ENCODE measurements around the gene OR5AP2. TPM values are rescaled to one million over a fixed set of nuclear protein-coding genes. Genes with fewer than 3 reads are reported as not detected.
"Not testable (repeated sequence)": the region's sequence is repeated elsewhere in the genome, so short reads cannot be mapped to it uniquely, and the experiment has no call there.

The OR5AP2 gene
- total RNA-seq, 4 donors from 2014 or later = not detected

DNA sequence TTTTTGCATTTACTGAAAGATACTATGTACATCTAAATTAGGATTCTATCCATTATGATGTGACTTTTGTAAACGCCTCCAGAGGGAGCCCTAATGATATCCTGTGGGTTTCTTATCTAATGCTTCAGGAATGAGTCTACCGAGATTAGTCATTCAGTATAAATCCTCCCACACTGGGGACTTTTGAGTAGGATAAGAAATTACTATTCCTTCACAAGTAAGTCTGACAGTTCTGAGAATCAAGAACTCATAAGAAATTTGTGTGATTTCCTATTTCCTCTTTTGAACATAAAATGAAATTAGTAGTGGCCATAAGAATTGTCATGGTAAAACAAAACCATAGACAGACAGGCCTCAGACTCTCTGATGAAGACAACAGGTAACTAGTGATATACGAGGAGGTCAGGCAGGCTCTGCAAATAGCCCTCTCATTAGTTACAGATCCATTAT is 17.6 kb downstream of the OR5AP2 start:
- ATAC-seq = no peak
- TF ChIP-seq POLR2A (IDR thresholded peaks at IDR 0.05) = no peak
- no peak for TF ChIP-seq EP300 (IDR thresholded peaks at IDR 0.05)
- TF ChIP-seq POLR2AphosphoS5 (IDR thresholded peaks at IDR 0.05) = no peak
- TF ChIP-seq, protein P1, sequence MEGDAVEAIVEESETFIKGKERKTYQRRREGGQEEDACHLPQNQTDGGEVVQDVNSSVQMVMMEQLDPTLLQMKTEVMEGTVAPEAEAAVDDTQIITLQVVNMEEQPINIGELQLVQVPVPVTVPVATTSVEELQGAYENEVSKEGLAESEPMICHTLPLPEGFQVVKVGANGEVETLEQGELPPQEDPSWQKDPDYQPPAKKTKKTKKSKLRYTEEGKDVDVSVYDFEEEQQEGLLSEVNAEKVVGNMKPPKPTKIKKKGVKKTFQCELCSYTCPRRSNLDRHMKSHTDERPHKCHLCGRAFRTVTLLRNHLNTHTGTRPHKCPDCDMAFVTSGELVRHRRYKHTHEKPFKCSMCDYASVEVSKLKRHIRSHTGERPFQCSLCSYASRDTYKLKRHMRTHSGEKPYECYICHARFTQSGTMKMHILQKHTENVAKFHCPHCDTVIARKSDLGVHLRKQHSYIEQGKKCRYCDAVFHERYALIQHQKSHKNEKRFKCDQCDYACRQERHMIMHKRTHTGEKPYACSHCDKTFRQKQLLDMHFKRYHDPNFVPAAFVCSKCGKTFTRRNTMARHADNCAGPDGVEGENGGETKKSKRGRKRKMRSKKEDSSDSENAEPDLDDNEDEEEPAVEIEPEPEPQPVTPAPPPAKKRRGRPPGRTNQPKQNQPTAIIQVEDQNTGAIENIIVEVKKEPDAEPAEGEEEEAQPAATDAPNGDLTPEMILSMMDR (IDR thresholded peaks at IDR 0.05) = peak in 1 of 4 experiments; percentile 36
- WGBS, 2 donors (ENCODE audit: low coverage in 1 of 2) = 2% methylated on average over 3 of the region's 3 CpGs

DNA sequence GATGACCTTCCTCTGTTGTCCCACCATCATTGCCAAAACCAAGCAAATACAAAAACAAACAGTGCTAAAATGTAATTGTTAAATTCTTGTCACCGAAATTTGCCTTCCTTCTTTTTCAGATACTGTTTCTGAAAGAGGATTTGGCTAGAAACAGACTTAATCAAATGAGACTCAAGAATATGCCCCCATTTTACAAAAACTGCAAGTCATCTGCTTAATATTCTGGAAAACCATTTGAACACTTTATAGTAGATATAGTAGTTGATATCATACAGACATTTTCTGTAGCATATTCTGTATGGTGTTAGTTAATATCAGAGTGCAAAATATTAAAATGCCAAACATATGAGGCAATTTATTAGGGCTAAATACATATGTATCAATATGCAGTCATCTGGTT is 31.1 kb downstream of the OR5AP2 start:
- WGBS, 2 donors (ENCODE audit: low coverage in 1 of 2) = 76 to 100% methylated on average over 1 of the region's 1 CpG
- H3K9me3 ChIP-seq = no peaks in the 10 kb centered on the region
- ATAC-seq = no peak

More for the DNA sequence above, 17.6 kb downstream of the OR5AP2 start:
- Histone ChIP-seq H3K27me3 (no peaks in the 10 kb centered on the region), H3K9me3 (no peaks in the 10 kb centered on the region), H3K36me3 (no peaks in the 10 kb centered on the region), H3K27ac (no peak overlapping the region), H3K4me3 (no peak overlapping the region), H3K4me1 (no peaks in the 10 kb centered on the region)

DNA sequence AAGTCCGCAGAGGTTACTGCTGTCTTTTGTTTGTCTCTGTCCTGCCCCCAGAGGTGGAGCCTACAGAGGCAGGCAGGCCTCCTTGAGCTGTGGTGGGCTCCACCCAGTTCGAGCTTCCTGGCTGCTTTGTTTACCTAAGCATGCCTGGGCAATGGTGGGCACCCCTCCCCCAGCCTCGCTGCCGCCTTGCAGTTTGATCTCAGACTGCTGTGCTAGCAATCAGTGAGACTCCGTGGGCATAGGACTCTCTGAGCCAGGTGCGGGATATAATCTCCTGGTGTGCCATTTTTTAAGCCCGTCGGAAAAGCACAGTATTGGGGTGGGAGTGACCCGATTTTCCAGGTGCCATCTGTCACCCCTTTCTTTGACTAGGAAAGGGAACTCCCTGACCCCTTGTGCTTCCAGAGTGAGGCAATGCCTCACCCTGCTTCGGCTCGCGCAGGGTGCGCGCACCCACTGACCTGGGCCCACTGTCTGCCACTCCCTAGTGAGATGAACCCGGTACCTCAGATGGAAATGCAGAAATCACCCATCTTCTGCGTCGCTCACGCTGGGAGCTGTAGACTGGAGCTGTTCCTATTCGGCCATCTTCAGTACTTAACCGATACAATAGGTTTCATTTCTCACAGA is 50.0 kb downstream of the OR5AP2 start:
- not testable (repeated sequence) for H3K36me3 ChIP-seq, H3K27me3 ChIP-seq, H3K4me3 ChIP-seq, H3K4me1 ChIP-seq, H3K27ac ChIP-seq, ATAC-seq
- H3K9me3 ChIP-seq = peaks cover 0 to 15% (median 0%) of the 10 kb centered on the region in 3 donors
- WGBS, 2 donors (ENCODE audit: low coverage in 1 of 2) = 90 to 96% methylated on average over 6 to 12 of the region's 20 CpGs

More for the DNA sequence above, 31.1 kb downstream of the OR5AP2 start:
- TF ChIP-seq POLR2A (IDR thresholded peaks at IDR 0.05) = no peak
- no peak for TF ChIP-seq EP300 (IDR thresholded peaks at IDR 0.05)
- no peak for TF ChIP-seq POLR2AphosphoS5 (IDR thresholded peaks at IDR 0.05)
- TF ChIP-seq, protein P1 (IDR thresholded peaks at IDR 0.05) = no peak
- Histone ChIP-seq H3K4me1 (no peaks in the 10 kb centered on the region), H3K36me3 (no peaks in the 10 kb centered on the region), H3K4me3 (no peak overlapping the region), H3K27ac (no peak overlapping the region), H3K27me3 (no peaks in the 10 kb centered on the region)

Small RNA genes within 50 kb of the gene (small RNA-seq; reads per million reads assigned to genes)
- 0 reads per million in 4 donors for gene AP004245.1

Other genes with a start within 250 kb of the OR5AP2 start
- not detected for gene OR5AL1, start 229.7 kb downstream of the OR5AP2 start, total RNA-seq
- gene OR5M3, start 169.1 kb downstream of the OR5AP2 start, total RNA-seq = not detected
- gene OR5M8, start 151.1 kb downstream of the OR5AP2 start, total RNA-seq = not detected
- not detected for gene OR5M11, start 99.2 kb downstream of the OR5AP2 start, total RNA-seq
- not detected for gene OR5M10, start 64.7 kb downstream of the OR5AP2 start, total RNA-seq
- gene OR5M1, start 27.6 kb downstream of the OR5AP2 start, total RNA-seq = under 1 TPM in 1 of 4 donors, not detected in 3; 0.08 TPM
- gene OR5AR1, start 21.2 kb upstream of the OR5AP2 start, total RNA-seq = not detected
- gene OR9G1, start 56.7 kb upstream of the OR5AP2 start, total RNA-seq = not detected
- gene OR9G4, start 106.3 kb upstream of the OR5AP2 start, total RNA-seq = not detected